SK-N-MC (cell line): ENCODE measurements around the gene TULP3.

ENCODE experiments used
- EZH2 ChIP-seq: fragments of 200-600 bp; sonication (generic); IDR thresholded peaks from one replicate; pipeline ENCODE4 v1.6.1; 2017; ENCODE audit warnings: antibody characterized with exemption
- POLR2AphosphoS5 ChIP-seq: IDR thresholded peaks from 2 replicates; pipeline ENCODE4 v1.6.1; 2012; ENCODE audit warnings: mild to moderate bottlenecking, low read depth, low read length, borderline replicate concordance

DNA sequence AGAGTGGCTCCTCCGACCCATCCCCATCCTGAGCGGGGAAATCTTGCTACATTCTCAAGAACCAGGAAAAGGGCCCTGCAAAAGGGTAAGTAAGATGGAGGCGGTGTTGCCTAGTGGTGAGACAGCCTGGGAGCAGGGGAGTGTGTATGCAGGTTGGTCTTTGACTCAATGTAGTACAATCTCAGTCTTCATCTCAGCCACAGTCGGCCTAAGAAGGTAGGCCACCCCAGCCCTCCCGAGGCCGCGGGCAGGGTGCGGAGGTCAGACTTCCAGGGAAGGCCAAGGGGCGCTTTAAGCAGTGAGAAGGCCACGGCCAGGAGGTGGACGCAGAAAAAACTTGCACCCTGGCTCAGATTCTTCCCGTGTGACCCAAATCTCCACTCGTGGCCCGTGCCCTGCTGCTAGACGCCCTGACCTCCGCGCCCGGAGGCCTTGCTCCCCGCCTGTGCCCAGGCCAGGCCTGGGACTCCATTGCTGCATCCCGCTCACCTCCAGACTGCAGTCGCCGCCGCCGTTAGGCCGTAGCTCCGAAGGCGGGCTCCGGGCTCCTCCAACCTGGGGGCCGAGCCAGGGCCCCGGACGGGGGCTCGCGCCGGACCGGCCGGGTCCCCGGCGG is 14.2 kb upstream of the TULP3 start:
- TF ChIP-seq EZH2 (no peak), POLR2AphosphoS5 (no peak)
